Fibroblast of lung (primary cell): ENCODE measurements around the gene WWC1. TPM values are rescaled to one million over a fixed set of nuclear protein-coding genes. Genes with fewer than 3 reads are reported as not detected.

Experiments used
- DNase-seq, 2 donors: peaks; one replicate each; pipeline versions ENCODE4 v3.0.0 to v3.0.0-alpha.2; 2010; ENCODE audit warnings: low read depth in 2 of 2
- H2AFZ ChIP-seq: 2 replicates; pipeline ENCODE4 v1.5.1; 2012; ENCODE audit warnings: low read length, control low read depth, inconsistent platforms
- H3K27ac ChIP-seq: 2 replicates; pipeline ENCODE4 v1.5.1; 2011; ENCODE audit warnings: low read length, control low read depth; ENCODE audit not compliant: insufficient read depth
- H3K27me3 ChIP-seq: 2 replicates; pipeline ENCODE4 v1.5.1; 2011; ENCODE audit warnings: mild to moderate bottlenecking, low read length; ENCODE audit not compliant: control insufficient read depth, insufficient read depth
- H3K36me3 ChIP-seq: 2 replicates; pipeline ENCODE4 v1.5.1; 2011; ENCODE audit warnings: low read length; ENCODE audit not compliant: control insufficient read depth, insufficient read depth
- H3K4me1 ChIP-seq: 2 replicates; pipeline ENCODE4 v1.5.1; 2011; ENCODE audit warnings: low read length; ENCODE audit not compliant: control insufficient read depth, insufficient read depth; ENCODE audit errors: extremely low read depth
- H3K4me2 ChIP-seq: 2 replicates; pipeline ENCODE4 v1.5.1; 2011; ENCODE audit warnings: low read length, control low read depth; ENCODE audit not compliant: insufficient read depth; ENCODE audit errors: extremely low read depth
- H3K4me3 ChIP-seq, 4 experiments: fragments of 200-600 bp in 1 of 4; sonication (generic) in 1 of 4; replicated peaks in 1 of 4; 2 replicates each; pipeline ENCODE4 v1.5.1; 2011 to 2016; ENCODE audit warnings: low read length in 4 of 4, low read depth in 3 of 4, mild to moderate bottlenecking in 3 of 4, control low read depth in 2 of 4, inconsistent platforms in 1 of 4, mixed read lengths in 1 of 4; ENCODE audit not compliant: insufficient read depth in 1 of 4; ENCODE audit errors: control extremely low read depth in 1 of 4
- H3K79me2 ChIP-seq: 2 replicates; pipeline ENCODE4 v1.5.1; 2012; ENCODE audit warnings: mild to moderate bottlenecking, low read length, inconsistent platforms; ENCODE audit not compliant: control insufficient read depth, insufficient read depth
- H3K9ac ChIP-seq: 2 replicates; pipeline ENCODE4 v1.5.1; 2011; ENCODE audit warnings: mild to moderate bottlenecking, low read length, control low read depth; ENCODE audit not compliant: insufficient read depth
- H3K9me3 ChIP-seq: 2 replicates; pipeline ENCODE4 v1.5.1; 2012; ENCODE audit warnings: low read depth, low read length; ENCODE audit not compliant: control insufficient read depth, insufficient read depth
- H4K20me1 ChIP-seq: 2 replicates; pipeline ENCODE4 v1.5.1; 2011; ENCODE audit warnings: low read length; ENCODE audit not compliant: control insufficient read depth, insufficient read depth; ENCODE audit errors: extremely low read depth
- EZH2 ChIP-seq: IDR thresholded peaks from 2 replicates; pipeline ENCODE4 v1.5.1; 2012; ENCODE audit warnings: low read length, control low read depth, mild to moderate bottlenecking; ENCODE audit errors: missing control alignments
- polyA plus RNA-seq, 2 donors: library from polyadenylated mRNA; depleted of rRNA in 1 of 2; stranded (reverse) in 1 of 2; unstranded in 1 of 2; fragments of >200 nt; gene quantifications; 2 replicates each; pipeline ENCODE4 v1.2.1, GENCODE V29; 2011 to 2012; ENCODE audit warnings: missing spikeins in 1 of 2
- total RNA-seq: library from RNA; depleted of rRNA; stranded (reverse); fragments of >200 nt; gene quantifications from 2 replicates; pipeline ENCODE4 v1.2.1, GENCODE V29; 2014
- TF ChIP-seq, protein P1 (sequence below), 2 donors: IDR thresholded peaks in 1 of 2; conservative IDR thresholded peaks in 1 of 2; 1 replicate in 1 of 2; 2 replicates in 1 of 2; pipeline ENCODE4 v1.5.1; 2011 to 2012; ENCODE audit warnings: low read length in 2 of 2, control low read depth in 1 of 2, inconsistent platforms in 1 of 2, low read depth in 1 of 2, mild to moderate bottlenecking in 1 of 2

The WWC1 gene
- total and polyA plus RNA-seq, 2 donors (not counting 1 experiment from before 2014, with no cell fraction given): 2.5 to 3.2 TPM

DNA sequence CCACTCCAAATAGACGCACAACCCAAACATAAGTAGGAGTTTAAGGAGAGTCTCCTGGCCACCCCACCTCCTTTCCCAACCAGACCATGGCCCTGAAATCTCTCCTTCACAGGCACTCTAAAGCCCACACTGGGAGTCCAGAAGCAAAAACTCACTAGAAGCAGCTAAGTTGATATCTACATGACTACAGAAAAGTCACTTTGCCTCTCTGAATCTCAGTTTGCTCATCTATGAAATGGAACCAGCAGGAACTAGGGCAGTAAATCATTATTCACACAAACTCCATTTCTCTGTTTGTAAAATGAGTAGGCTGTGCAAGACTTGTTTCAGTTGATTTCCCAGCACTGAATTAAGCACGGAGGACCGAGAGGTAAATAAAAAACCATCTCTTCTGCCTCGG, 4.1 kb upstream of the WWC1 start:
- TF ChIP-seq EZH2: no peak
- TF ChIP-seq, protein P1, sequence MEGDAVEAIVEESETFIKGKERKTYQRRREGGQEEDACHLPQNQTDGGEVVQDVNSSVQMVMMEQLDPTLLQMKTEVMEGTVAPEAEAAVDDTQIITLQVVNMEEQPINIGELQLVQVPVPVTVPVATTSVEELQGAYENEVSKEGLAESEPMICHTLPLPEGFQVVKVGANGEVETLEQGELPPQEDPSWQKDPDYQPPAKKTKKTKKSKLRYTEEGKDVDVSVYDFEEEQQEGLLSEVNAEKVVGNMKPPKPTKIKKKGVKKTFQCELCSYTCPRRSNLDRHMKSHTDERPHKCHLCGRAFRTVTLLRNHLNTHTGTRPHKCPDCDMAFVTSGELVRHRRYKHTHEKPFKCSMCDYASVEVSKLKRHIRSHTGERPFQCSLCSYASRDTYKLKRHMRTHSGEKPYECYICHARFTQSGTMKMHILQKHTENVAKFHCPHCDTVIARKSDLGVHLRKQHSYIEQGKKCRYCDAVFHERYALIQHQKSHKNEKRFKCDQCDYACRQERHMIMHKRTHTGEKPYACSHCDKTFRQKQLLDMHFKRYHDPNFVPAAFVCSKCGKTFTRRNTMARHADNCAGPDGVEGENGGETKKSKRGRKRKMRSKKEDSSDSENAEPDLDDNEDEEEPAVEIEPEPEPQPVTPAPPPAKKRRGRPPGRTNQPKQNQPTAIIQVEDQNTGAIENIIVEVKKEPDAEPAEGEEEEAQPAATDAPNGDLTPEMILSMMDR (conservative IDR thresholded peaks at IDR 0.05 in 1 of 2, IDR thresholded peaks at IDR 0.05 in 1 of 2; ENCODE audit: low read depth in 1 of 2, low read length in 2 of 2): no peak
- Histone ChIP-seq H3K4me1 (no peaks in the 10 kb centered on the region), H4K20me1 (no peaks in the 10 kb centered on the region), H3K36me3 (no peaks in the 10 kb centered on the region), H3K9me3 (no peaks in the 10 kb centered on the region), H3K27ac (no peak overlapping the region), H3K4me3 (no peak overlapping the region), H3K27me3 (peaks cover 8% of the 10 kb centered on the region), H2AFZ (no peak overlapping the region), H3K79me2 (no peaks in the 10 kb centered on the region), H3K9ac (no peak overlapping the region), H3K4me2 (no peak overlapping the region)
- DNase-seq: no peak

DNA sequence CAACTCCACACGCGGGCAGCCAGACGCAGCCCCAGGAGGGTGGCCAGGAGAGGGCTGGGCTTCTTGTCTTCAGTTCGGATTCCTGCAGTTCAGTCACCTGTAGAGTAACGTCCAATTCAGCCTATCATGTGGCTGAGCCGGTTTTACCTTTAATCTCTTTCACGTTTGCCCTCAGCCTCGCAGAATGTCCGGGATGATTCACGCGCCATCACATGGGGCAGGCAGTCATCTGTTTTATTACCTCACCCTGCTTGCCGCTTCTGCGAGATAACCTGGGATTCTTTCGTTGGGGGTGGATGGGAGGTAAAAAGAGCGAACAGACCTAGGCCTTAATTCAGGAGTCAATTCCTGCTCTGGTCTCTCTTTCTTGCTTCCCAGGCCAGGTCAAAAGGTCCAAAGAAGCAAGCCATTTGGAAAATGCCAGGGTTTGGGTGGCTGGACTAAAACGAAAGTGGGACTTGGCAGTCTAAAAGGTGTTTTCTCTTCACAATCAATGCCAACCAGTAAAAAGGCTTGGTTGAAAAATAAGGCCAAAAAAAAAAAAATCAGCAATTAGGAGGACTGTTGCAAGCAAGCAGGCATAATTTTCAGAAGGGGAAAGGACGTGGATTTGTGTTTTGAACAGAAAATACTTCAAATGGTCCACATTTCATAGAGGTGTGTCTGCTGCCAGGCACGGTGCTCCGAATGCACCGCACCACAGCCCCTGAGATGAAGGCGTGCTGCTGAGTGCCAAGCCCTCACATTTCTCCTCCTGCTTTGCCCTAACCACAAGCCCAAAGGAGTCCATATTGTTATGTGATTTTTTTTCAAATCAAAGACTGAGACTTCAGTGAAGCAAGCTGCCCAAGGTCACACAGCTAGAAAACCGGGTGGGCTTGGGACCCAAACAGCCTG, 2.8 kb upstream of the WWC1 start:
- Histone ChIP-seq H4K20me1 (no peaks in the 10 kb centered on the region), H3K4me2 (no peak overlapping the region), H3K79me2 (no peaks in the 10 kb centered on the region), H3K27me3 (peaks cover 8% of the 10 kb centered on the region), H3K36me3 (no peaks in the 10 kb centered on the region), H3K9me3 (no peaks in the 10 kb centered on the region), H2AFZ (no peak overlapping the region), H3K27ac (no peak overlapping the region), H3K4me1 (no peaks in the 10 kb centered on the region), H3K4me3 (no peak overlapping the region), H3K9ac (no peak overlapping the region)
- TF ChIP-seq EZH2: no peak
- TF ChIP-seq, protein P1 (conservative IDR thresholded peaks at IDR 0.05 in 1 of 2, IDR thresholded peaks at IDR 0.05 in 1 of 2; ENCODE audit: low read depth in 1 of 2, low read length in 2 of 2): no peak
- DNase-seq: peak in 1 of 2 donors; percentile 35

DNA sequence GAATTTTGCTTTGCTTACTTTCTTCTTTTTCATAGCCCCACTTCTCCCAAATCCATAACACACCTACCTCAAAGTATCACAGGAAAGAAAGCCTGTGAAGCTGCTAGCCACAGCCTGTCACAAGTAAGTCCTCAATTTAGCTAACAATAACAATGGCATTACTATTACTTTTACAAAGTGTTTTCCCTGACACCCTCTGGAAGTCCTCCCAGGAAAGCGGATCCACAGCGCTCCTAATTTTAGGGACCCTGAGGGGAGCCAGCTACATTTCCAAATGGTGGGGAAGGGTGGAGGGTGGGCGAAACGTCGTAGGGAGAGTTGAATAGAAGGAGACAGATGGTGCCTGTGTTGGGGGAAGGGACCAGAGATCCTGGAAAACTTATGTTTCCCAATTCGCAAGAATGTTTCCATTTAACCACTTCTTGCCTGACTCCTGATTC, 523 bp upstream of the WWC1 start:
- peak overlapping the region; percentile 70 for H3K4me2 ChIP-seq
- peak overlapping the region; percentile 54 for H2AFZ ChIP-seq
- H3K4me1 ChIP-seq: no peaks in the 10 kb centered on the region
- no peaks in the 10 kb centered on the region for H4K20me1 ChIP-seq
- DNase-seq: peak in 1 of 2 donors; percentile 22
- TF ChIP-seq, protein P1 (conservative IDR thresholded peaks at IDR 0.05 in 1 of 2, IDR thresholded peaks at IDR 0.05 in 1 of 2; ENCODE audit: low read depth in 1 of 2, low read length in 2 of 2): no peak
- no peak for TF ChIP-seq EZH2
- H3K27ac ChIP-seq: no peak overlapping the region
- peak overlapping the region; percentile 41 to 64 (median 54) for H3K4me3 ChIP-seq
- peak overlapping the region; percentile 9 for H3K9ac ChIP-seq
- H3K27me3 ChIP-seq: peaks cover 3% of the 10 kb centered on the region
- H3K79me2 ChIP-seq: no peaks in the 10 kb centered on the region
- H3K9me3 ChIP-seq: no peaks in the 10 kb centered on the region
- H3K36me3 ChIP-seq: no peaks in the 10 kb centered on the region
